Thoracic aorta (tissue), 2 donors: Measurements from ENCODE around the gene LGALS16. TPM values are rescaled to one million over a fixed set of nuclear protein-coding genes. Genes with fewer than 3 reads are reported as not detected.
"Not testable (repeated sequence)": the region's sequence is repeated elsewhere in the genome, so short reads cannot be mapped to it uniquely, and the experiment has no call there.

ENCODE experiments used
- ATAC-seq: fragments of 150-250 bp; one replicate; pipeline ENCODE4 v1.8.0; 2017; ENCODE audit warnings: low read depth; ENCODE audit not compliant: insufficient number of reproducible peaks, low FRiP score
- DNase-seq: peaks from one replicate; pipeline ENCODE4 v3.0.0-alpha.2; 2020; ENCODE audit warnings: low spot score
- H3K27ac ChIP-seq, 2 donors: fragments of 200-600 bp; sonication (generic); 1 replicate in 1 of 2; 2 replicates in 1 of 2; pipeline ENCODE4 v1.5.1; 2016; ENCODE audit warnings: mild to moderate bottlenecking in 2 of 2, moderate library complexity in 2 of 2
- H3K27me3 ChIP-seq: fragments of 200-600 bp; sonication (generic); replicated peaks from 2 replicates; pipeline ENCODE4 v1.6.0; 2016; ENCODE audit warnings: mild to moderate bottlenecking; ENCODE audit not compliant: insufficient read depth
- H3K36me3 ChIP-seq: fragments of 200-600 bp; sonication (generic); one replicate; pipeline ENCODE4 v1.5.1; 2016
- H3K4me1 ChIP-seq, 2 donors: fragments of 200-600 bp; sonication (generic); 1 replicate in 1 of 2; 2 replicates in 1 of 2; pipeline versions ENCODE4 v1.5.1 to v1.6.0; 2016; ENCODE audit warnings: low read depth in 2 of 2, mild to moderate bottlenecking in 1 of 2; ENCODE audit not compliant: control insufficient read depth in 1 of 2
- H3K4me3 ChIP-seq: fragments of 200-600 bp; sonication (generic); 2 replicates; pipeline ENCODE4 v1.5.1; 2016; ENCODE audit warnings: mild to moderate bottlenecking
- H3K9me3 ChIP-seq: fragments of 200-600 bp; sonication (generic); 2 replicates; pipeline ENCODE4 v1.5.1; 2016
- total RNA-seq, 2 donors: library from RNA; depleted of rRNA; stranded (reverse); fragments of >200 nt; gene quantifications; one replicate each; pipeline versions ENCODE4 v1.1.0 to v1.2.3, GENCODE V29; 2016
- TF ChIP-seq, protein P1 (sequence below): fragments of 200-600 bp; sonication (generic); IDR thresholded peaks from one replicate; pipeline ENCODE4 v1.5.1; 2019; ENCODE audit warnings: antibody characterized with exemption

LGALS16 gene
- total RNA-seq, 2 donors from 2014 or later, result not detected

DNA sequence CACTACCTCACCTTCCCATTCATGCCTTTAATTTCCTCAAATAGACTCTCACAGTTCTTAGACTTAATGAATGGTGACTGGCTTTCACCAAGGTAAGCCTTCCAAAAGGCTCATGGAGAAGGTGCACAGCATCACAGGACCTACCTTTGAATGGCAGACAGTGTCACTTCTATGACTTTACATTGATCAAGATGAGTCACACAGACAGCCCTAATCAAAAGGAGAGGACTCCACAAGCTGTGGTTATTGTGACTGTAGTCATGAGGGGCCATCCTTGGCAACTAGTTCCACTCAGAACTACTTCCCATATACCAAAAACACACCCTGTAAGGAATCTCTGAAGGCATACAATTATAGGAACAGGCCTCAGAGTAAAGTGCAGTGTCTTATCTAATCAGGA lies 5.9 kb downstream of the LGALS16 start:
- H3K36me3 ChIP-seq, result no peaks in the 10 kb centered on the region
- no peak overlapping the region for H3K27ac ChIP-seq
- H3K4me1 ChIP-seq, result no peaks in the 10 kb centered on the region
- H3K27me3 ChIP-seq, result no peaks in the 10 kb centered on the region
- no peak overlapping the region for H3K4me3 ChIP-seq
- DNase-seq (no peak), ATAC-seq (no peak)
- H3K9me3 ChIP-seq, result no peaks in the 10 kb centered on the region
- TF ChIP-seq, protein P1, sequence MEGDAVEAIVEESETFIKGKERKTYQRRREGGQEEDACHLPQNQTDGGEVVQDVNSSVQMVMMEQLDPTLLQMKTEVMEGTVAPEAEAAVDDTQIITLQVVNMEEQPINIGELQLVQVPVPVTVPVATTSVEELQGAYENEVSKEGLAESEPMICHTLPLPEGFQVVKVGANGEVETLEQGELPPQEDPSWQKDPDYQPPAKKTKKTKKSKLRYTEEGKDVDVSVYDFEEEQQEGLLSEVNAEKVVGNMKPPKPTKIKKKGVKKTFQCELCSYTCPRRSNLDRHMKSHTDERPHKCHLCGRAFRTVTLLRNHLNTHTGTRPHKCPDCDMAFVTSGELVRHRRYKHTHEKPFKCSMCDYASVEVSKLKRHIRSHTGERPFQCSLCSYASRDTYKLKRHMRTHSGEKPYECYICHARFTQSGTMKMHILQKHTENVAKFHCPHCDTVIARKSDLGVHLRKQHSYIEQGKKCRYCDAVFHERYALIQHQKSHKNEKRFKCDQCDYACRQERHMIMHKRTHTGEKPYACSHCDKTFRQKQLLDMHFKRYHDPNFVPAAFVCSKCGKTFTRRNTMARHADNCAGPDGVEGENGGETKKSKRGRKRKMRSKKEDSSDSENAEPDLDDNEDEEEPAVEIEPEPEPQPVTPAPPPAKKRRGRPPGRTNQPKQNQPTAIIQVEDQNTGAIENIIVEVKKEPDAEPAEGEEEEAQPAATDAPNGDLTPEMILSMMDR, result no peak

DNA sequence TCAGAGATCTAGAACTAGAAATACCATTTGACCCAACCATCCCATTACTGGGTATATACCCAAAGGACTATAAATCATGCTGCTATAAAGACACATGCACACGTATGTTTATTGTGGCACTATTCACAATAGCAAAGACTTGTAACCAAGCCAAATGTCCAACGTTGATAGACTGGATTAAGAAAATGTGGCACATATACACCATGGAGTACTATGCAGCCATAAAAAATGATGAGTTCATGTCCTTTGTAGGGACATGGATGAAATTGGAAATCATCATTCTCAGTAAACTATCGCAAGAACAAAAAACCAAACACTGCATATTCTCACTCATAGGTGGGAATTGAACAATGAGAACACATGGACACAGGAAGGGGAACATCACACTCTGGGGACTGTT lies 14.1 kb downstream of the LGALS16 start:
- not testable (repeated sequence) for H3K36me3 ChIP-seq, H3K4me1 ChIP-seq, ATAC-seq, H3K27me3 ChIP-seq, H3K9me3 ChIP-seq, DNase-seq, H3K27ac ChIP-seq, H3K4me3 ChIP-seq

DNA sequence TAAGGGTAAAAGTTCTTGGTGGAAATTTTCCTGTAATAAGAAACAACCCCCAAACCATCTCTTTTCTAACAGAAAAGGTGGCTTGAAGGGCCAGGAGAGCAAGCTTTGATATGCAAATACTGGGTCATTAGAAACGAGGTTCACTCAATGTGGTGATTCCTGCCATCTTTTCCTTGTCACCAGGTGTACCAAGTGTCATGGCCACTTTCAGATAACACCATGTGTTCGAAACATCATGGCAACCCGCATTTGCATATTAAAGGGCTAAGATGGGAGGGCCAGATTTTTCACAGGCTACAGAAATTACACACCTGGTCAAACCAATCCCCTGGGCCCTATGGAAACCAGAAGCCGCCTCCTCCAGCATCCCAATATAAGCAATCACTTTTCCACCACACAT lies 15.3 kb downstream of the LGALS16 start:
- ATAC-seq, result no peak
- no peaks in the 10 kb centered on the region for H3K4me1 ChIP-seq
- no peak overlapping the region for H3K27ac ChIP-seq
- no peak for DNase-seq
- H3K27me3 ChIP-seq, result no peaks in the 10 kb centered on the region
- no peaks in the 10 kb centered on the region for H3K36me3 ChIP-seq
- no peak overlapping the region for H3K4me3 ChIP-seq
- TF ChIP-seq, protein P1, result no peak
- H3K9me3 ChIP-seq, result no peaks in the 10 kb centered on the region

DNA sequence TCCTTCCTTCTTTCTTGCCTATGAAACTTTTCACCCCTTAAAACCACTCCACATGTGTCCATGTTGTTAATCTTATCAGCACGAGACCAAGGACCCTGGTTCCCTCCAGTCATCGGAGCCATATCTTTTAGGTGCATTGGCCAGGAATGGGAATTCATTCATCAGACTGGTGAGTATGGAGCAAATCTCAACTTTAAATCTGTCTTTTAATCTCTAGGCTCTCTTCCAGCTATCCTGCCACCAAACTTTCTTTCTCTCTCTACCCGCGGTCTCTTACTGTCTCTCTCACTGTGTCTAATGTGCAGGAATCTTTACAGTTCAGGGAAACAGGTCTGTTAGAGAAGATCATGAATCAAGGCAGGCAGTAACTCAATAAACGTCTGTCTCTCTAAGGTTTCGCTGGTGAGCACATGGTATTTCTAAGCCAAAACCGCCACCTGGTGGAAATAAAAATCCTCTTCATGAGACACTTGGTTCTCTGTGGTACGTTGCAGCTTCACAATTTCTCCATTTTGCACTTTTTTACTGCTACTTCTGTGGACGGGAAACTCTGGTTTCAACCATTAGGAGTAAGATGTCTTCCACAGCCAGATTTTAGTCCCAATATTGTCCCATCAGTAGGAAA lies 16.1 kb downstream of the LGALS16 start:
- DNase-seq (no peak), ATAC-seq (no peak)

DNA sequence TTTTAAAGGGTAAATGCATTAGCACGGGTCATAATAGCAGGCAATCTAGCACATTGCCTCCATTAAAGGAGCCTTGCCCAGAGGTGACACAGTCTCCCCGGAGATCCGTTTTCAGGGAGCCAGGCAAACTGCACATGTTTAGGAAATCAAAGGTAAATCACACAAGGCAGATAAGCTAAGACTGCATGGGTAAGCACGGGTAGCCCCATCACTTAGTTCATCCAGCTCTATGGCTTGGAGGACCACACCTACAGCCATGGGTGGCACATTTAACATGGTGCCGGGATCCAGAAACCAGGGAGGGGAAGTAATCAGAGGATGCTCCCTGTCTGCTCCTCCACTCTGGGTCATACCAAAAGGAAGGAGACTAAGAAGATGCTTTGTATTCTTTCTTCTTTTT lies 16.8 kb downstream of the LGALS16 start:
- DNase-seq, result no peak

More for the DNA sequence above, 16.1 kb downstream of the LGALS16 start:
- Histone ChIP-seq H3K36me3 (no peaks in the 10 kb centered on the region), H3K9me3 (no peaks in the 10 kb centered on the region), H3K4me1 (no peaks in the 10 kb centered on the region), H3K27ac (no peak overlapping the region), H3K27me3 (no peaks in the 10 kb centered on the region), H3K4me3 (no peak overlapping the region)
- TF ChIP-seq, protein P1, result no peak

DNA sequence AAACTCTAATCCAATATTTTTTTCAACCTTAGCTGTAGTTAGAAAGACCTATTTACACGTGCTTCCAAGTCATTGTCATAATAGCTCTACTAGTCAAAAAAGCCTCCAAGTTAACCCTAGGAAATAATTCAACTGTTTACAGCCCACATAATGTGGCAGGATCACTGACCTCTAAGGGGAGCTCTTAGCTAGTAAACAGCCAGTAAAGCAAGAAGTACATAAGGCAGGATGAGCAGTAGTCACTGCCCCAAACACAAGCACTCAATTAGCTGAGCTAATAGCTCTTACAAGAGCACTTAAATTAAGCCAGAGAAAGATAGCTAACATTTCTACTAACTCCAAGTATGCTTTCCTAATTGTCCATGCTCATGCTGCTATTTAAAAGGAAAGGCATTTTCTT lies 18.1 kb downstream of the LGALS16 start:
- ATAC-seq, H3K27me3 ChIP-seq, H3K4me1 ChIP-seq, H3K36me3 ChIP-seq, H3K27ac ChIP-seq, DNase-seq, H3K9me3 ChIP-seq, H3K4me3 ChIP-seq: not testable (repeated sequence)

More for the DNA sequence above, 16.8 kb downstream of the LGALS16 start:
- TF ChIP-seq, protein P1, result no peak
- ATAC-seq, result no peak
- H3K27ac ChIP-seq, result no peak overlapping the region
- no peak overlapping the region for H3K4me3 ChIP-seq
- H3K27me3 ChIP-seq, result no peaks in the 10 kb centered on the region
- H3K9me3 ChIP-seq, result no peaks in the 10 kb centered on the region
- no peaks in the 10 kb centered on the region for H3K4me1 ChIP-seq
- H3K36me3 ChIP-seq, result no peaks in the 10 kb centered on the region
